Hematopoietic multipotent progenitor cell treated with erythropoietin and hydrocortisone succinate and interleukin-3 and kit ligand, for 15 days (in vitro differentiated cells): ENCODE measurements around the gene ALKBH3.

Source experiments
- DNase-seq: peaks from one replicate; pipeline ENCODE4 v3.0.0-alpha.2; 2015; ENCODE audit warnings: low spot score

ALKBH3 gene

GRCh38 chr11:43941257-43941994 lies 60.8 kb downstream of the ALKBH3 start:
- DNase-seq: no peak

GRCh38 chr11:43942662-43943371 lies 62.2 kb downstream of the ALKBH3 start:
- no peak for DNase-seq

- DNase-seq: no peak
These were observed 62.8 kb downstream of the ALKBH3 start for GRCh38 chr11:43943372-43943930.

- no peak for DNase-seq
These were observed 63.5 kb downstream of the ALKBH3 start for GRCh38 chr11:43943931-43944751.

- peak; percentile 62 for DNase-seq
These were observed 64.2 kb downstream of the ALKBH3 start for GRCh38 chr11:43944761-43945311.

GRCh38 chr11:43947003-43947500 lies 66.4 kb downstream of the ALKBH3 start:
- peak; percentile 6 for DNase-seq

GRCh38 chr11:43947815-43948214 lies 67.2 kb downstream of the ALKBH3 start:
- no peak for DNase-seq

- DNase-seq: no peak
These were observed 68.0 kb downstream of the ALKBH3 start for GRCh38 chr11:43948341-43949225.

- DNase-seq: no peak
These were observed 69.8 kb downstream of the ALKBH3 start for GRCh38 chr11:43950311-43950855.

- no peak for DNase-seq
These were observed 70.6 kb downstream of the ALKBH3 start for GRCh38 chr11:43951231-43951630.

GRCh38 chr11:43952020-43952400 lies 71.4 kb downstream of the ALKBH3 start:
- DNase-seq: peak; percentile 5

- peak; percentile 3 for DNase-seq
These were observed 72.0 kb downstream of the ALKBH3 start for GRCh38 chr11:43952401-43953342.

GRCh38 chr11:43953521-43953920 lies 72.9 kb downstream of the ALKBH3 start:
- DNase-seq: no peak

- no peak for DNase-seq
These were observed 73.6 kb downstream of the ALKBH3 start for GRCh38 chr11:43954241-43954640.

- no peak for DNase-seq
These were observed 74.9 kb downstream of the ALKBH3 start for GRCh38 chr11:43955381-43956118.

- no peak for DNase-seq
These were observed 76.9 kb downstream of the ALKBH3 start for GRCh38 chr11:43957571-43957970.

- DNase-seq: no peak
These were observed 78.8 kb downstream of the ALKBH3 start for GRCh38 chr11:43959321-43959995.
